HepG2 (cell line): Measurements from ENCODE around the gene BACH2. TPM values are rescaled to one million over a fixed set of nuclear protein-coding genes. Genes with fewer than 3 reads are reported as not detected.

Source experiments
- ADNP ChIP-seq: sonication (generic); formaldehyde crosslinking; IDR thresholded peaks from 2 replicates; pipeline ENCODE4 v1.4.0; 2020; ENCODE audit warnings: missing genetic modification reagents
- BRF2 ChIP-seq: sonication (generic); formaldehyde crosslinking; IDR thresholded peaks from 2 replicates; pipeline ENCODE4 v1.8.1; 2022; ENCODE audit warnings: mild to moderate bottlenecking, missing genetic modification reagents
- CBFB ChIP-seq: sonication (generic); formaldehyde crosslinking; IDR thresholded peaks from 2 replicates; pipeline ENCODE4 v1.4.0; 2020; ENCODE audit warnings: missing genetic modification reagents
- FOXJ3 ChIP-seq: sonication (generic); formaldehyde crosslinking; IDR thresholded peaks from 2 replicates; pipeline ENCODE4 v1.4.0; 2020; ENCODE audit warnings: missing genetic modification reagents, mild to moderate bottlenecking, borderline replicate concordance
- HDAC1 ChIP-seq: sonication (generic); formaldehyde crosslinking; IDR thresholded peaks from 2 replicates; pipeline ENCODE4 v1.5.1; 2020; ENCODE audit warnings: mild to moderate bottlenecking, missing genetic modification reagents
- HNF4G ChIP-seq, 2 experiments: sonication (generic) in 1 of 2; formaldehyde crosslinking in 1 of 2; IDR thresholded peaks; 2 replicates each; pipeline versions ENCODE4 v1.4.0 to v1.6.1; 2011 to 2020; ENCODE audit warnings: borderline replicate concordance in 2 of 2, low read depth in 2 of 2, mild to moderate bottlenecking in 2 of 2, low read length in 1 of 2, missing genetic modification reagents in 1 of 2, moderate library complexity in 1 of 2
- NCOA2 ChIP-seq: sonication (generic); formaldehyde crosslinking; IDR thresholded peaks from 2 replicates; pipeline ENCODE4 v1.8.0; 2022; ENCODE audit warnings: inconsistent platforms
- POLR2A ChIP-seq, 2 experiments: IDR thresholded peaks; 2 replicates each; pipeline ENCODE4 v1.6.1; 2011; ENCODE audit warnings: low read depth in 2 of 2, low read length in 2 of 2, mild to moderate bottlenecking in 1 of 2, moderate library complexity in 1 of 2; ENCODE audit not compliant: insufficient read depth in 1 of 2
- RBM39 ChIP-seq: fragments of 200-400 bp; formaldehyde crosslinking; IDR thresholded peaks from one replicate; pipeline ENCODE4 v1.6.1; 2018; ENCODE audit warnings: antibody characterized with exemption, mild to moderate bottlenecking, low read depth, low read length; ENCODE audit not compliant: poor library complexity, severe bottlenecking
- SMARCC2 ChIP-seq: fragments of 450-650 bp; IDR thresholded peaks from 2 replicates; pipeline ENCODE4 v1.6.1; 2017; ENCODE audit warnings: antibody characterized with exemption, mild to moderate bottlenecking
- SMYD3 ChIP-seq: sonication (generic); formaldehyde crosslinking; IDR thresholded peaks from 2 replicates; pipeline ENCODE4 v1.8.1; 2023; ENCODE audit warnings: mild to moderate bottlenecking, missing genetic modification reagents
- TMF1 ChIP-seq: sonication (generic); formaldehyde crosslinking; IDR thresholded peaks from 2 replicates; pipeline ENCODE4 v1.8.1; 2022; ENCODE audit warnings: low read depth, missing genetic modification reagents
- ZC3H13 ChIP-seq: sonication (generic); formaldehyde crosslinking; IDR thresholded peaks from 2 replicates; pipeline ENCODE4 v1.8.1; 2023; ENCODE audit warnings: mild to moderate bottlenecking, missing genetic modification reagents, moderate library complexity
- ZFP36L1 ChIP-seq: sonication (generic); formaldehyde crosslinking; IDR thresholded peaks from 2 replicates; pipeline ENCODE4 v1.8.0; 2022; ENCODE audit warnings: mild to moderate bottlenecking, missing genetic modification reagents, moderate library complexity
- ZNF383 ChIP-seq: sonication (generic); formaldehyde crosslinking; IDR thresholded peaks from 2 replicates; pipeline ENCODE4 v1.4.0; 2020; ENCODE audit warnings: missing genetic modification reagents, mild to moderate bottlenecking, borderline replicate concordance
- ZNF614 ChIP-seq: IDR thresholded peaks from 2 replicates; pipeline ENCODE4 v1.6.1; 2018; ENCODE audit warnings: missing biosample characterization, missing genetic modification reagents, inconsistent platforms, borderline replicate concordance
- ZNF7 ChIP-seq: IDR thresholded peaks from 2 replicates; pipeline ENCODE4 v1.6.1; 2016; ENCODE audit warnings: missing biosample characterization, missing genetic modification reagents
- ZNF878 ChIP-seq: sonication (generic); formaldehyde crosslinking; IDR thresholded peaks from 2 replicates; pipeline ENCODE4 v1.8.1; 2023; ENCODE audit warnings: mild to moderate bottlenecking, missing genetic modification reagents, moderate library complexity
- polyA plus RNA-seq, 8 experiments: library from polyadenylated mRNA; depleted of rRNA in 3 of 8; stranded (reverse) in 7 of 8; unstranded in 1 of 8; fragments of >200 nt; fragmentation: Illumina TruSeq in 4 of 8; extraction: Trizol in 4 of 8; gene quantifications; 2 replicates each; pipeline versions ENCODE4 v1.2.1 to v1.2.3, GENCODE V29; 2011 to 2016; ENCODE audit warnings: low read depth in 4 of 8, missing spikeins in 1 of 8, mixed read lengths in 1 of 8; ENCODE audit not compliant: insufficient read depth in 1 of 8
- total RNA-seq, 5 experiments: library from RNA; depleted of rRNA; stranded (reverse); fragments of >200 nt; fragmentation: Illumina TruSeq; extraction: Trizol; gene quantifications; 2 replicates each; pipeline ENCODE4 v1.2.3, GENCODE V29; 2016; ENCODE audit warnings: low read depth in 1 of 5
- TF ChIP-seq, protein P1 (sequence below): fragments of 450-650 bp; IDR thresholded peaks from 2 replicates; pipeline ENCODE4 v1.6.1; 2017; ENCODE audit warnings: mild to moderate bottlenecking
- TF ChIP-seq, protein P2 (sequence below): sonication (generic); formaldehyde crosslinking; IDR thresholded peaks from 2 replicates; pipeline ENCODE4 v1.4.0; 2020; ENCODE audit warnings: missing genetic modification reagents, borderline replicate concordance
- TF ChIP-seq, protein P3 (sequence below): sonication (generic); formaldehyde crosslinking; IDR thresholded peaks from 2 replicates; pipeline ENCODE4 v1.4.0; 2020; ENCODE audit warnings: missing genetic modification reagents, mild to moderate bottlenecking, borderline replicate concordance

Gene BACH2
- total and polyA plus RNA-seq, 2 of the 13 experiments (the other 11 are each of a cell fraction or from before 2014, with no cell fraction given): 0.01 TPM; not detected in 1

- TF ChIP-seq ADNP: no peak
- TF ChIP-seq FOXJ3: no peak
- no peak for TF ChIP-seq SMYD3
- no peak for TF ChIP-seq SMARCC2
- no peak for TF ChIP-seq HDAC1 (CRISPR knock-in tag)
- no peak for TF ChIP-seq ZNF614 (CRISPR knock-in tag)
- TF ChIP-seq TMF1 (CRISPR knock-in tag): peak; percentile 60; the same call in 1 of the 2 replicates
- TF ChIP-seq ZC3H13 (CRISPR knock-in tag): peak; percentile 37; the same call in 1 of the 2 replicates
- TF ChIP-seq ZNF7 (CRISPR knock-in tag): peak; percentile 58; the same call in 1 of the 2 replicates
- no peak for TF ChIP-seq RBM39
- peak; percentile 53; the same call in 1 of the 2 replicates for TF ChIP-seq ZNF878 (CRISPR knock-in tag)
- TF ChIP-seq, protein P1, sequence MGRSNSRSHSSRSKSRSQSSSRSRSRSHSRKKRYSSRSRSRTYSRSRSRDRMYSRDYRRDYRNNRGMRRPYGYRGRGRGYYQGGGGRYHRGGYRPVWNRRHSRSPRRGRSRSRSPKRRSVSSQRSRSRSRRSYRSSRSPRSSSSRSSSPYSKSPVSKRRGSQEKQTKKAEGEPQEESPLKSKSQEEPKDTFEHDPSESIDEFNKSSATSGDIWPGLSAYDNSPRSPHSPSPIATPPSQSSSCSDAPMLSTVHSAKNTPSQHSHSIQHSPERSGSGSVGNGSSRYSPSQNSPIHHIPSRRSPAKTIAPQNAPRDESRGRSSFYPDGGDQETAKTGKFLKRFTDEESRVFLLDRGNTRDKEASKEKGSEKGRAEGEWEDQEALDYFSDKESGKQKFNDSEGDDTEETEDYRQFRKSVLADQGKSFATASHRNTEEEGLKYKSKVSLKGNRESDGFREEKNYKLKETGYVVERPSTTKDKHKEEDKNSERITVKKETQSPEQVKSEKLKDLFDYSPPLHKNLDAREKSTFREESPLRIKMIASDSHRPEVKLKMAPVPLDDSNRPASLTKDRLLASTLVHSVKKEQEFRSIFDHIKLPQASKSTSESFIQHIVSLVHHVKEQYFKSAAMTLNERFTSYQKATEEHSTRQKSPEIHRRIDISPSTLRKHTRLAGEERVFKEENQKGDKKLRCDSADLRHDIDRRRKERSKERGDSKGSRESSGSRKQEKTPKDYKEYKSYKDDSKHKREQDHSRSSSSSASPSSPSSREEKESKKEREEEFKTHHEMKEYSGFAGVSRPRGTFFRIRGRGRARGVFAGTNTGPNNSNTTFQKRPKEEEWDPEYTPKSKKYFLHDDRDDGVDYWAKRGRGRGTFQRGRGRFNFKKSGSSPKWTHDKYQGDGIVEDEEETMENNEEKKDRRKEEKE: no peak
- TF ChIP-seq BRF2 (CRISPR knock-in tag): no peak
- no peak for TF ChIP-seq ZNF383 (CRISPR knock-in tag)
- no peak for TF ChIP-seq HNF4G (IDR thresholded peaks at IDR 0.05; ENCODE audit: borderline replicate concordance, low read depth, low read length)
- TF ChIP-seq HNF4G (CRISPR knock-in tag; IDR thresholded peaks at IDR 0.05; ENCODE audit: borderline replicate concordance, low read depth): no peak
- no peak for TF ChIP-seq POLR2A (IDR thresholded peaks at IDR 0.05; ENCODE audit: insufficient read depth in 1 of 2, low read depth in 2 of 2, low read length in 2 of 2)
- TF ChIP-seq NCOA2 (CRISPR knock-in tag): peak; percentile 65; the same call in 1 of the 2 replicates
- TF ChIP-seq, protein P2, sequence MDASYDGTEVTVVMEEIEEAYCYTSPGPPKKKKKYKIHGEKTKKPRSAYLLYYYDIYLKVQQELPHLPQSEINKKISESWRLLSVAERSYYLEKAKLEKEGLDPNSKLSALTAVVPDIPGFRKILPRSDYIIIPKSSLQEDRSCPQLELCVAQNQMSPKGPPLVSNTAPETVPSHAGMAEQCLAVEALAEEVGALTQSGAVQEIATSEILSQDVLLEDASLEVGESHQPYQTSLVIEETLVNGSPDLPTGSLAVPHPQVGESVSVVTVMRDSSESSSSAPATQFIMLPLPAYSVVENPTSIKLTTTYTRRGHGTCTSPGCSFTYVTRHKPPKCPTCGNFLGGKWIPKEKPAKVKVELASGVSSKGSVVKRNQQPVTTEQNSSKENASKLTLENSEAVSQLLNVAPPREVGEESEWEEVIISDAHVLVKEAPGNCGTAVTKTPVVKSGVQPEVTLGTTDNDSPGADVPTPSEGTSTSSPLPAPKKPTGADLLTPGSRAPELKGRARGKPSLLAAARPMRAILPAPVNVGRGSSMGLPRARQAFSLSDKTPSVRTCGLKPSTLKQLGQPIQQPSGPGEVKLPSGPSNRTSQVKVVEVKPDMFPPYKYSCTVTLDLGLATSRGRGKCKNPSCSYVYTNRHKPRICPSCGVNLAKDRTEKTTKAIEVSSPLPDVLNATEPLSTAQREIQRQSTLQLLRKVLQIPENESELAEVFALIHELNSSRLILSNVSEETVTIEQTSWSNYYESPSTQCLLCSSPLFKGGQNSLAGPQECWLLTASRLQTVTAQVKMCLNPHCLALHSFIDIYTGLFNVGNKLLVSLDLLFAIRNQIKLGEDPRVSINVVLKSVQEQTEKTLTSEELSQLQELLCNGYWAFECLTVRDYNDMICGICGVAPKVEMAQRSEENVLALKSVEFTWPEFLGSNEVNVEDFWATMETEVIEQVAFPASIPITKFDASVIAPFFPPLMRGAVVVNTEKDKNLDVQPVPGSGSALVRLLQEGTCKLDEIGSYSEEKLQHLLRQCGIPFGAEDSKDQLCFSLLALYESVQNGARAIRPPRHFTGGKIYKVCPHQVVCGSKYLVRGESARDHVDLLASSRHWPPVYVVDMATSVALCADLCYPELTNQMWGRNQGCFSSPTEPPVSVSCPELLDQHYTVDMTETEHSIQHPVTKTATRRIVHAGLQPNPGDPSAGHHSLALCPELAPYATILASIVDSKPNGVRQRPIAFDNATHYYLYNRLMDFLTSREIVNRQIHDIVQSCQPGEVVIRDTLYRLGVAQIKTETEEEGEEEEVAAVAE (CRISPR knock-in tag): peak; percentile 86
- TF ChIP-seq CBFB (CRISPR knock-in tag): no peak
- no peak for TF ChIP-seq ZFP36L1
- TF ChIP-seq, protein P3, sequence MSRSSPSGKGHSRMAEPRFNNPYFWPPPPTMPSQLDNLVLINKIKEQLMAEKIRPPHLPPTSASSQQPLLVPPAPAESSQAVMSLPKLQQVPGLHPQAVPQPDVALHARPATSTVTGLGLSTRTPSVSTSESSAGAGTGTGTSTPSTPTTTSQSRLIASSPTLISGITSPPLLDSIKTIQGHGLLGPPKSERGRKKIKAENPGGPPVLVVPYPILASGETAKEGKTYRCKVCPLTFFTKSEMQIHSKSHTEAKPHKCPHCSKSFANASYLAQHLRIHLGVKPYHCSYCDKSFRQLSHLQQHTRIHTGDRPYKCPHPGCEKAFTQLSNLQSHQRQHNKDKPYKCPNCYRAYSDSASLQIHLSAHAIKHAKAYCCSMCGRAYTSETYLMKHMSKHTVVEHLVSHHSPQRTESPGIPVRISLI: no peak
These were observed 401.3 kb downstream of the BACH2 start (continued) for GRCh38 chr6:89895276-89895874.
